BLaER1 treated with 17β-estradiol and CSF1 and Interleukin-3, amounts not matched to agents 10 nM and 100 nM (cell line): Measurements from ENCODE around the gene FKBP2.

Experiments used
- H3K27ac ChIP-seq, 11 experiments: shearing (Covaris generic); formaldehyde crosslinking; 2 replicates each; pipeline ENCODE4 v1.8.1; 2022
- H3K27me3 ChIP-seq, 11 experiments: shearing (Covaris generic); formaldehyde crosslinking; 2 replicates each; pipeline ENCODE4 v1.8.1; 2022
- H3K36me3 ChIP-seq, 11 experiments: shearing (Covaris generic); formaldehyde crosslinking; 2 replicates each; pipeline ENCODE4 v1.8.1; 2022
- H3K4me1 ChIP-seq, 10 experiments: shearing (Covaris generic); formaldehyde crosslinking; 2 replicates each; pipeline ENCODE4 v1.8.1; 2022
- H3K4me2 ChIP-seq, 11 experiments: shearing (Covaris generic); formaldehyde crosslinking; 2 replicates each; pipeline ENCODE4 v1.8.1; 2022
- H3K4me3 ChIP-seq, 10 experiments: shearing (Covaris generic); formaldehyde crosslinking; 2 replicates each; pipeline ENCODE4 v1.8.1; 2022
- H3K9ac ChIP-seq, 11 experiments: shearing (Covaris generic); formaldehyde crosslinking; 2 replicates each; pipeline ENCODE4 v1.8.1; 2022
- H3K9me3 ChIP-seq, 11 experiments: shearing (Covaris generic); formaldehyde crosslinking; replicated peaks in 1 of 11; 2 replicates each; pipeline ENCODE4 v1.8.1; 2022
- H4K20me1 ChIP-seq, 11 experiments: shearing (Covaris generic); formaldehyde crosslinking; 2 replicates each; pipeline ENCODE4 v1.8.1; 2022
- Cebpa-rat ChIP-seq, 11 experiments: shearing (Covaris generic); IDR thresholded peaks; 2 replicates each; pipeline ENCODE4 v1.8.1; 2022

FKBP2 gene

DNA sequence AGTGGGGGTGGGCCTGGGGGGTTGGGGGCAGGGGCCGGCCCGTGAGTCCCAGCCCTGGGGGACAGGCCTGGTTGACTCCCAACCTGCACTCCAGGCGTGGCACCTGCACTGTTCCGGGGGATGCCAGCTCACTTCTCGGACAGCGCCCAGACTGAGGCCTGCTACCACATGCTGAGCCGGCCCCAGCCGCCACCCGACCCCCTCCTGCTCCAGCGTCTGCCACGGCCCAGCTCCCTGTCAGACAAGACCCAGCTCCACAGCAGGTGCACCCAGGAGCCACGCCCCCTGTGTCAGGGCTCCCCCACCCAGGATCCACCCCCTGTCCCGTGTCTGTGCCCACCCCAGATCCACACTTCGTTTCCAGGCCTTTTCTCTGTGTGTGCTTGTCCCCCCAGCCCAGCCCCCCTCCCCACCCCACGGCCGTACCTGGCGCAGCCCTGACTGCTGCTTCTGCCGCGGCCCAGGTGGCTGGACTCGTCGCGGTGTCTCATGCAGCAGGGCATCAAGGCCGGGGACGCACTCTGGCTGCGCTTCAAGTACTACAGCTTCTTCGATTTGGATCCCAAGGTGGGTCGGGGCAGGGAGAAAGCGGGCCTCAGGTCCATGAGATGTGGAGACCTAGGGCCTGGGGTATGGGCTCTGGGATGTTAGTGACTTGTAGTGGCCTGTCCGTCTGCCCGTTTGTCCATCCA lies 29.6 kb upstream of the FKBP2 start:
- peak overlapping the region; percentile 16 to 97 (median 80); a peak in 18 of 22 replicates for H3K4me2 ChIP-seq
- peaks cover 76 to 88% (median 81%) of the 10 kb centered on the region in 10 experiments for H3K4me1 ChIP-seq
- peak overlapping the region in 7 of 11 experiments; percentile 6 to 82 (median 30); a peak in 4 of 22 replicates for H3K27ac ChIP-seq
- TF ChIP-seq Cebpa-rat (IDR thresholded peaks at IDR 0.05), result no peak
- peaks cover 30 to 87% (median 46%) of the 10 kb centered on the region in 11 experiments; a peak in 20 of 22 replicates for H4K20me1 ChIP-seq
- peak overlapping the region in 8 of 11 experiments; percentile 3 to 53 (median 21); a peak in 7 of 22 replicates for H3K9ac ChIP-seq
- no peaks in the 10 kb centered on the region for H3K27me3 ChIP-seq
- no peaks in the 10 kb centered on the region for H3K9me3 ChIP-seq
- H3K4me3 ChIP-seq, result peak overlapping the region in 1 of 10 experiments; percentile 22; a peak in 1 of 20 replicates
- peaks cover 58 to 92% (median 81%) of the 10 kb centered on the region in 11 experiments for H3K36me3 ChIP-seq

DNA sequence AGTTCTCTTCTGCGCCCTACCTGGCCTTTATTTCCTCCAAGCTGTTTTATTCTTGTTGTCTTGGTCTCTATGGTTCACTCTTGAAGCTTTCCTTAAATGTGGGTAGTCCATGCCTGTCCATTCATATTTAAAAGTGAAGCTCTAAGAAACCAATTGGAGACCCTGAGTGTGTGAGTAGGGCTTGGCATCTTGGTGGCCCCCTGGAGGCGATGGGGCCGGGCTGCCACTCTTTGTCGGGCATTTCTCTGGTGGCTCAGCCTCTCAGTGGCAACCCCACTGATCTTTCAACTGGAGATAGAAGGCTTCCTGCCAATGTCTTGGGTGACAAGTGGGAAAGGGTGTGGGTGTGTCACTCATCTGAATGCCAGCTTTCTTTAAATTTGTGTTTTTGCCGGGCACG lies 24.0 kb upstream of the FKBP2 start:
- TF ChIP-seq Cebpa-rat (IDR thresholded peaks at IDR 0.05), result no peak
- peaks cover 4 to 97% (median 51%) of the 10 kb centered on the region in 11 experiments; a peak in 20 of 22 replicates for H4K20me1 ChIP-seq
- peaks cover 79 to 98% (median 91%) of the 10 kb centered on the region in 11 experiments for H3K36me3 ChIP-seq
- peak overlapping the region in 2 of 11 experiments; percentile 30 to 37; a peak in 3 of 22 replicates for H3K9ac ChIP-seq
- H3K4me3 ChIP-seq, result no peak overlapping the region
- H3K4me1 ChIP-seq, result peaks cover 61 to 99% (median 70%) of the 10 kb centered on the region in 10 experiments
- H3K9me3 ChIP-seq, result no peaks in the 10 kb centered on the region
- no peaks in the 10 kb centered on the region for H3K27me3 ChIP-seq
- H3K4me2 ChIP-seq, result peak overlapping the region; percentile 7 to 57 (median 36); a peak in 16 of 22 replicates
- H3K27ac ChIP-seq, result peak overlapping the region in 1 of 11 experiments; percentile 37; a peak in 3 of 22 replicates

DNA sequence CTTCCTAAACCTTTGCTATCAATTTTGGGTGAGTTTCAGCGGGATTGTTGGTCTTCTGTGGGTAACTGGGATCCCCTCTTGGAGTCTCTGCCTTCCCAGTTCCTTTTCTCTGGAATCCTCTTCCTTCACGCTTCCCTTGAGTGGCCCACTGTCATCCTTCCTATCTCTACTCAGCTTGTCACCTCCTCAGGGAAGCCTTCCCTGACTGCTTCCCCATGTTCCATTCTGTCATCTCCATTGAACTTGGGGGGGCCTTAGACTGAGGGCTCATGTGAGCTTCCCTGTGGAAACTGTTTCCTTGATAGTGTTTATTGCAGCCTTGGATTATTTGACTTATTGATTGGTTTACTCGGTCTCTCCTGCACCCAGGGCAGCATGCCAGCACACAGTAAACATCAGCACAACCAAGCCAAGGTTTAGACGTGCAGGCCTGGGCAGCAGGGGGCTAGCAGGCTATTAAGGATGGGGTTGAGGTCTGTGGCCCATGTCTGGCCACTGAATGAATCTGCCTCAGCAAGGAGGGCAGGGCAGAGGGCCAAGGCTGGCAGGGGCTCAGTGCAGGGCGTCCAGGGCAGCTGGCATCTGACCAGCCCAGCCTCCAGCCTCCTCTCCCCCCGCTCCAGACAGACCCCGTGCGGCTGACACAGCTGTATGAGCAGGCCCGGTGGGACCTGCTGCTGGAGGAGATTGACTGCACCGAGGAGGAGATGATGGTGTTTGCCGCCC lies 22.1 kb upstream of the FKBP2 start:
- Histone ChIP-seq H3K4me1 (peaks cover 52 to 99% (median 65%) of the 10 kb centered on the region in 10 experiments), H3K36me3 (peaks cover 81 to 98% (median 92%) of the 10 kb centered on the region in 11 experiments), H3K4me3 (no peak overlapping the region), H3K27me3 (no peaks in the 10 kb centered on the region), H4K20me1 (peaks cover 4 to 97% (median 56%) of the 10 kb centered on the region in 11 experiments; a peak in 21 of 22 replicates), H3K27ac (peak overlapping the region in 8 of 11 experiments; percentile 8 to 48 (median 29); a peak in 14 of 22 replicates), H3K9me3 (no peaks in the 10 kb centered on the region), H3K4me2 (peak overlapping the region in 2 of 11 experiments; percentile 14 to 25; a peak in 3 of 22 replicates), H3K9ac (peak overlapping the region; percentile 0 to 65 (median 38); a peak in 14 of 22 replicates)
- TF ChIP-seq Cebpa-rat (IDR thresholded peaks at IDR 0.05), result no peak

DNA sequence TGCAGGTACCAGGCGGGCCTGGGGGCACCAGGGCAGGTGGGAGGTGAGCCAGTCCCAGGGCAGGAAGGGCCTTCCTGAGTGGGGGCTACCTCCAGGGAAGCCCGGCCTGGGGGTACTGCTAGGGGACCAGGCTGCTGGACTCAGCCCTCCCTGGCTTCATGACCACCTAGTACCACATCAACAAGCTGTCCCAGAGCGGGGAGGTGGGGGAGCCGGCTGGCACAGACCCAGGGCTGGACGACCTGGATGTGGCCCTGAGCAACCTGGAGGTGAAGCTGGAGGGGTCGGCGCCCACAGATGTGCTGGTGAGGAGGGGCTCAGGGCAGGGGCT lies 21.6 kb upstream of the FKBP2 start:
- H3K4me2 ChIP-seq, result peak overlapping the region in 2 of 11 experiments; percentile 14 to 25; a peak in 3 of 22 replicates
- H3K27me3 ChIP-seq, result no peaks in the 10 kb centered on the region
- peaks cover 52 to 99% (median 65%) of the 10 kb centered on the region in 10 experiments for H3K4me1 ChIP-seq
- peaks cover 4 to 97% (median 61%) of the 10 kb centered on the region in 11 experiments; a peak in 21 of 22 replicates for H4K20me1 ChIP-seq
- H3K9ac ChIP-seq, result peak overlapping the region in 9 of 11 experiments; percentile 11 to 65 (median 41); a peak in 14 of 22 replicates
- no peaks in the 10 kb centered on the region for H3K9me3 ChIP-seq
- peaks cover 80 to 98% (median 92%) of the 10 kb centered on the region in 11 experiments for H3K36me3 ChIP-seq
- no peak overlapping the region for H3K4me3 ChIP-seq
- peak overlapping the region in 8 of 11 experiments; percentile 8 to 48 (median 28); a peak in 13 of 22 replicates for H3K27ac ChIP-seq
- no peak for TF ChIP-seq Cebpa-rat (IDR thresholded peaks at IDR 0.05)

DNA sequence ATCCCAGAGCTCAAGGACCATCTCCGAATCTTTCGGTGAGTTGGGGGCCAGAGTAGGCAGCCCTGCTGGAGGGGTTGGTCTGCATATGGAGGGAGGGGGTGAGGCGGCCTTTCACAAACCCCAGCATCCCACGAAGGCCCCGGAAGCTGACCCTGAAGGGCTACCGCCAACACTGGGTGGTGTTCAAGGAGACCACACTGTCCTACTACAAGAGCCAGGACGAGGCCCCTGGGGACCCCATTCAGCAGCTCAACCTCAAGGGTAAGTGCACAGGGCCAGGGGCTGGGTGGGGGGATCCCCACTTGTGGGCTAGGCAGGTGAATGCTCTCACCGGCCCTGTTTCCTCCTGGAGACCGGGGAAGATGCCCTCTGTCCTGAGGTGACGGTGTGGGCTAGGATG lies 21.1 kb upstream of the FKBP2 start:
- H3K4me3 ChIP-seq, result no peak overlapping the region
- peak overlapping the region in 8 of 11 experiments; percentile 12 to 65 (median 38); a peak in 11 of 22 replicates for H3K9ac ChIP-seq
- no peak for TF ChIP-seq Cebpa-rat (IDR thresholded peaks at IDR 0.05)
- H3K36me3 ChIP-seq, result peaks cover 81 to 98% (median 91%) of the 10 kb centered on the region in 11 experiments
- peaks cover 5 to 97% (median 66%) of the 10 kb centered on the region in 11 experiments; a peak in 21 of 22 replicates for H4K20me1 ChIP-seq
- H3K9me3 ChIP-seq, result no peaks in the 10 kb centered on the region
- peaks cover 52 to 99% (median 65%) of the 10 kb centered on the region in 10 experiments for H3K4me1 ChIP-seq
- H3K4me2 ChIP-seq, result peak overlapping the region in 1 of 11 experiments; percentile 14; a peak in 1 of 22 replicates
- H3K27me3 ChIP-seq, result no peaks in the 10 kb centered on the region
- peak overlapping the region in 4 of 11 experiments; percentile 10 to 48 (median 34); a peak in 6 of 22 replicates for H3K27ac ChIP-seq

DNA sequence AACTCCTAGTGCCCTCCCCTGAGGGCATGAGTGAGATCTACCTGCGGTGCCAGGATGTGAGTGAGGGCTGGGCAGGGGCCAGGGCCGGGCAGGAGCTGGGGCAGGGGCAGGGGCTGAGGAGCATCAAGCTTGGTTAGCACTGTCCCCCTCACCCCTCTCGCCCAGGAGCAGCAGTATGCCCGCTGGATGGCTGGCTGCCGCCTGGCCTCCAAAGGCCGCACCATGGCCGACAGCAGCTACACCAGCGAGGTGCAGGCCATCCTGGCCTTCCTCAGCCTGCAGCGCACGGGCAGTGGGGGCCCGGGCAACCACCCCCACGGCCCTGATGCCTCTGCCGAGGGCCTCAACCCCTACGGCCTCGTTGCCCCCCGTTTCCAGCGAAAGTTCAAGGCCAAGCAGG lies 20.6 kb upstream of the FKBP2 start:
- no peaks in the 10 kb centered on the region for H3K9me3 ChIP-seq
- peaks cover 52 to 99% (median 65%) of the 10 kb centered on the region in 10 experiments for H3K4me1 ChIP-seq
- H4K20me1 ChIP-seq, result peaks cover 10 to 97% (median 71%) of the 10 kb centered on the region in 11 experiments; a peak in 21 of 22 replicates
- no peaks in the 10 kb centered on the region for H3K27me3 ChIP-seq
- peak overlapping the region in 5 of 11 experiments; percentile 3 to 47 (median 39); a peak in 6 of 22 replicates for H3K9ac ChIP-seq
- H3K27ac ChIP-seq, result peak overlapping the region in 2 of 11 experiments; percentile 10 to 18; a peak in 1 of 22 replicates
- peak overlapping the region in 3 of 11 experiments; percentile 14 to 19 (median 15); a peak in 2 of 22 replicates for H3K4me2 ChIP-seq
- peaks cover 83 to 94% (median 89%) of the 10 kb centered on the region in 11 experiments for H3K36me3 ChIP-seq
- TF ChIP-seq Cebpa-rat (IDR thresholded peaks at IDR 0.05), result no peak
- no peak overlapping the region for H3K4me3 ChIP-seq

DNA sequence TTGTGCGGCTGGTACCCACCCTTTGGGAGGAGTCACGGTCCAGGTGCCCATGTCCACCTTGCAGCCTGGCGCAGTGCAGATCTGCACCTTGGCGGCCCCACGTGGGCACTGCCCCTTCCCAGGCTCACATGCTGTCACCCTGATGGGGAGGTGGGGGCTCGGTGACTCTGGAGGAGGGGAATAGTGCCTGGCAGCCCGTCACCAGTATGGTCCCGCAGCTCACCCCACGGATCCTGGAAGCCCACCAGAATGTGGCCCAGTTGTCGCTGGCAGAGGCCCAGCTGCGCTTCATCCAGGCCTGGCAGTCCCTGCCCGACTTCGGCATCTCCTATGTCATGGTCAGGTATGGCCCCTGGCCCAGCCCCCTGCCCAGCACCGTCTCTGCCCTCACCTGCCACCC lies 20.1 kb upstream of the FKBP2 start:
- Histone ChIP-seq H3K9ac (peak overlapping the region in 5 of 11 experiments; percentile 13 to 47 (median 30); a peak in 5 of 22 replicates), H3K27me3 (no peaks in the 10 kb centered on the region), H3K4me1 (peaks cover 52 to 99% (median 65%) of the 10 kb centered on the region in 10 experiments), H4K20me1 (peaks cover 12 to 97% (median 71%) of the 10 kb centered on the region in 11 experiments; a peak in 21 of 22 replicates), H3K4me3 (no peak overlapping the region), H3K27ac (peak overlapping the region in 3 of 11 experiments; percentile 18 to 32 (median 29); a peak in 1 of 22 replicates), H3K9me3 (no peaks in the 10 kb centered on the region), H3K36me3 (peaks cover 81 to 92% (median 85%) of the 10 kb centered on the region in 11 experiments), H3K4me2 (peak overlapping the region in 3 of 11 experiments; percentile 14 to 21 (median 15); a peak in 2 of 22 replicates)
- no peak for TF ChIP-seq Cebpa-rat (IDR thresholded peaks at IDR 0.05)

DNA sequence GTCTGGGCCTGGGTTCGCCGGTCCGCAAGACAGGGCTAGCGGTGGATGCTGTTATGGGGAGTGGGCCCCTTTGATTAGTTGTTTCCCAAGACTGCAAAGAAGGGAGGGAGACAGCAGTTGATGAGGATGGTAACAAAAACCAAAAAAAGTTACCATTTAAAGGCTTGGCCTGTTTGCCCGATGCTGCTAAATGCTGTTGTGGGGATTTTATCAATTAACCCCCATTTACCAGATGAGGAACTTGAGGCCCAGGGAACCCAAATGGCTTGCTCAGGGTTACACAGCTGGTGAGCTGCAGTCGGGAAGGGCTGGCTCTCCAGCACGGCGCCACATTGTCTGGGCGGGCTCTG lies 18.3 kb upstream of the FKBP2 start:
- TF ChIP-seq Cebpa-rat (IDR thresholded peaks at IDR 0.05), result no peak
- Histone ChIP-seq H4K20me1 (peaks cover 12 to 81% (median 68%) of the 10 kb centered on the region in 11 experiments; a peak in 21 of 22 replicates), H3K27ac (peak overlapping the region in 2 of 11 experiments; percentile 11 to 15; a peak in 1 of 22 replicates), H3K9me3 (no peaks in the 10 kb centered on the region), H3K9ac (peak overlapping the region in 5 of 11 experiments; percentile 11 to 90 (median 30); a peak in 3 of 22 replicates), H3K4me1 (peaks cover 46 to 91% (median 62%) of the 10 kb centered on the region in 10 experiments), H3K4me3 (no peak overlapping the region), H3K4me2 (peak overlapping the region in 6 of 11 experiments; percentile 6 to 100 (median 24); a peak in 8 of 22 replicates), H3K27me3 (no peaks in the 10 kb centered on the region), H3K36me3 (peaks cover 68 to 77% (median 72%) of the 10 kb centered on the region in 11 experiments)
